ENCODE results near the gene ST8SIA4.
"Not testable (repeated sequence)": the region's sequence is repeated elsewhere in the genome, so short reads cannot be mapped to it uniquely, and the experiment has no call there.

Gene ST8SIA4

GRCh38 chr5:100787648-100788047, 115.4 kb downstream of the ST8SIA4 start:
- TF ChIP-seq EZH2 (IDR thresholded peaks at IDR 0.05; ENCODE audit: borderline replicate concordance, low read length) (no peak), CTCF (IDR thresholded peaks at IDR 0.05; ENCODE audit: low read length) (no peak)
- no peak overlapping the region for H2AFZ ChIP-seq (ENCODE audit: low read length)
- H3F3A ChIP-seq (ENCODE audit: insufficient read depth, low read length) = no peaks in the 10 kb centered on the region
- no peaks in the 10 kb centered on the region for H3K9me3 ChIP-seq (ENCODE audit: low read length)
- no peaks in the 10 kb centered on the region for H3K36me3 ChIP-seq (ENCODE audit: insufficient read depth, low read length)
- H4K20me1 ChIP-seq (ENCODE audit: insufficient read depth, low read length) = no peaks in the 10 kb centered on the region
- no peak overlapping the region for H3K9ac ChIP-seq (ENCODE audit: low read length)
- H3K79me2 ChIP-seq (ENCODE audit: insufficient read depth, low read length) = no peaks in the 10 kb centered on the region
- H3K27me3 ChIP-seq (ENCODE audit: insufficient read depth, low read length) = no peaks in the 10 kb centered on the region
- peaks cover 31% of the 10 kb centered on the region for H3K4me1 ChIP-seq (ENCODE audit: insufficient read depth, low read length, severe bottlenecking)
- no peak overlapping the region for H3K4me3 ChIP-seq (ENCODE audit: low read depth, low read length, poor library complexity, severe bottlenecking)
- H3K4me2 ChIP-seq (ENCODE audit: low read length) = no peak overlapping the region
- H3K27ac ChIP-seq (ENCODE audit: low read depth, low read length, poor library complexity, severe bottlenecking) = peak overlapping the region; percentile 27
- H3K9me2 ChIP-seq (ENCODE audit: low read depth, low read length) = no peaks in the 10 kb centered on the region

- peaks cover 28% of the 10 kb centered on the region for H3K4me1 ChIP-seq (ENCODE audit: insufficient read depth, low read length, severe bottlenecking)
- H3K27me3 ChIP-seq (ENCODE audit: insufficient read depth, low read length); H3K9me2 ChIP-seq (ENCODE audit: low read depth, low read length); H3K9me3 ChIP-seq (ENCODE audit: low read length); H3K9ac ChIP-seq (ENCODE audit: low read length); H3K27ac ChIP-seq (ENCODE audit: low read depth, low read length, poor library complexity, severe bottlenecking); H2AFZ ChIP-seq (ENCODE audit: low read length); H3K79me2 ChIP-seq (ENCODE audit: insufficient read depth, low read length); H3K36me3 ChIP-seq (ENCODE audit: insufficient read depth, low read length); H4K20me1 ChIP-seq (ENCODE audit: insufficient read depth, low read length); H3K4me2 ChIP-seq (ENCODE audit: low read length); H3F3A ChIP-seq (ENCODE audit: insufficient read depth, low read length); H3K4me3 ChIP-seq (ENCODE audit: low read depth, low read length, poor library complexity, severe bottlenecking): not testable (repeated sequence)
Observed at GRCh38 chr5:100785536-100785935, 117.5 kb downstream of the ST8SIA4 start.

- Histone ChIP-seq H3K4me1 (ENCODE audit: insufficient read depth, low read length, severe bottlenecking) (peaks cover 53% of the 10 kb centered on the region), H3K27ac (ENCODE audit: low read depth, low read length, poor library complexity, severe bottlenecking) (peak overlapping the region; percentile 67), H3K9ac (ENCODE audit: low read length) (peak overlapping the region; percentile 33), H3F3A (ENCODE audit: insufficient read depth, low read length) (no peaks in the 10 kb centered on the region), H3K4me3 (ENCODE audit: low read depth, low read length, poor library complexity, severe bottlenecking) (peak overlapping the region; percentile 22), H4K20me1 (ENCODE audit: insufficient read depth, low read length) (no peaks in the 10 kb centered on the region), H3K79me2 (ENCODE audit: insufficient read depth, low read length) (no peaks in the 10 kb centered on the region), H2AFZ (ENCODE audit: low read length) (peak overlapping the region; percentile 36), H3K9me3 (ENCODE audit: low read length) (no peaks in the 10 kb centered on the region), H3K9me2 (ENCODE audit: low read depth, low read length) (no peaks in the 10 kb centered on the region), H3K4me2 (ENCODE audit: low read length) (peak overlapping the region; percentile 54), H3K27me3 (ENCODE audit: insufficient read depth, low read length) (no peaks in the 10 kb centered on the region), H3K36me3 (ENCODE audit: insufficient read depth, low read length) (no peaks in the 10 kb centered on the region)
- TF ChIP-seq CTCF (IDR thresholded peaks at IDR 0.05; ENCODE audit: low read length) (no peak), EZH2 (IDR thresholded peaks at IDR 0.05; ENCODE audit: borderline replicate concordance, low read length) (no peak)
Observed at GRCh38 chr5:100780376-100780870, 122.7 kb downstream of the ST8SIA4 start.

GRCh38 chr5:100779669-100780375, 123.3 kb downstream of the ST8SIA4 start:
- Histone ChIP-seq H4K20me1 (ENCODE audit: insufficient read depth, low read length) (no peaks in the 10 kb centered on the region), H2AFZ (ENCODE audit: low read length) (peak overlapping the region; percentile 36; the same call in 1 of the 2 replicates), H3K4me1 (ENCODE audit: insufficient read depth, low read length, severe bottlenecking) (peaks cover 59% of the 10 kb centered on the region), H3K36me3 (ENCODE audit: insufficient read depth, low read length) (no peaks in the 10 kb centered on the region), H3K4me2 (ENCODE audit: low read length) (peak overlapping the region; percentile 54), H3K27me3 (ENCODE audit: insufficient read depth, low read length) (no peaks in the 10 kb centered on the region), H3F3A (ENCODE audit: insufficient read depth, low read length) (no peaks in the 10 kb centered on the region), H3K9me3 (ENCODE audit: low read length) (no peaks in the 10 kb centered on the region), H3K27ac (ENCODE audit: low read depth, low read length, poor library complexity, severe bottlenecking) (peak overlapping the region; percentile 67), H3K79me2 (ENCODE audit: insufficient read depth, low read length) (no peaks in the 10 kb centered on the region), H3K9ac (ENCODE audit: low read length) (peak overlapping the region; percentile 33), H3K9me2 (ENCODE audit: low read depth, low read length) (no peaks in the 10 kb centered on the region), H3K4me3 (ENCODE audit: low read depth, low read length, poor library complexity, severe bottlenecking) (peak overlapping the region; percentile 22)
- TF ChIP-seq CTCF (IDR thresholded peaks at IDR 0.05; ENCODE audit: low read length) = no peak
- no peak for TF ChIP-seq EZH2 (IDR thresholded peaks at IDR 0.05; ENCODE audit: borderline replicate concordance, low read length)

Measured in OCI-LY1 (cell line).